HepG2 (cell line): ENCODE measurements around the gene MICAL3.

Experiments
- CTCF ChIP-seq: sonication (generic); formaldehyde crosslinking; IDR thresholded peaks from 2 replicates; pipeline ENCODE4 v1.5.0; 2020; ENCODE audit warnings: mild to moderate bottlenecking, missing genetic modification reagents, moderate library complexity
- FIP1L1 ChIP-seq: fragments of 200-400 bp; formaldehyde crosslinking; IDR thresholded peaks from 2 replicates; pipeline ENCODE4 v1.6.1; 2018; ENCODE audit warnings: low read depth, mild to moderate bottlenecking, low read length, moderate library complexity, borderline replicate concordance; ENCODE audit not compliant: insufficient read depth
- TCF7L2 ChIP-seq: IDR thresholded peaks from 2 replicates; pipeline ENCODE4 v1.6.1; 2011; ENCODE audit warnings: mild to moderate bottlenecking, low read depth, low read length, moderate library complexity

GRCh38 chr22:17749605-17750395 lies 274.6 kb downstream of the MICAL3 start:
- TF ChIP-seq TCF7L2: no peak
- no peak for TF ChIP-seq CTCF
- TF ChIP-seq FIP1L1: no peak
